ENCODE data around the gene ACO1.

The ACO1 gene

GRCh38 chr9:32422237-32422806 lies 37.9 kb downstream of the ACO1 start:
- TF ChIP-seq, protein P1, sequence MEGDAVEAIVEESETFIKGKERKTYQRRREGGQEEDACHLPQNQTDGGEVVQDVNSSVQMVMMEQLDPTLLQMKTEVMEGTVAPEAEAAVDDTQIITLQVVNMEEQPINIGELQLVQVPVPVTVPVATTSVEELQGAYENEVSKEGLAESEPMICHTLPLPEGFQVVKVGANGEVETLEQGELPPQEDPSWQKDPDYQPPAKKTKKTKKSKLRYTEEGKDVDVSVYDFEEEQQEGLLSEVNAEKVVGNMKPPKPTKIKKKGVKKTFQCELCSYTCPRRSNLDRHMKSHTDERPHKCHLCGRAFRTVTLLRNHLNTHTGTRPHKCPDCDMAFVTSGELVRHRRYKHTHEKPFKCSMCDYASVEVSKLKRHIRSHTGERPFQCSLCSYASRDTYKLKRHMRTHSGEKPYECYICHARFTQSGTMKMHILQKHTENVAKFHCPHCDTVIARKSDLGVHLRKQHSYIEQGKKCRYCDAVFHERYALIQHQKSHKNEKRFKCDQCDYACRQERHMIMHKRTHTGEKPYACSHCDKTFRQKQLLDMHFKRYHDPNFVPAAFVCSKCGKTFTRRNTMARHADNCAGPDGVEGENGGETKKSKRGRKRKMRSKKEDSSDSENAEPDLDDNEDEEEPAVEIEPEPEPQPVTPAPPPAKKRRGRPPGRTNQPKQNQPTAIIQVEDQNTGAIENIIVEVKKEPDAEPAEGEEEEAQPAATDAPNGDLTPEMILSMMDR (IDR thresholded peaks at IDR 0.05; ENCODE audit: extremely low read depth, missing control alignments): no peak
- no peak for DNase-seq (ENCODE audit: low spot score)

DNA sequence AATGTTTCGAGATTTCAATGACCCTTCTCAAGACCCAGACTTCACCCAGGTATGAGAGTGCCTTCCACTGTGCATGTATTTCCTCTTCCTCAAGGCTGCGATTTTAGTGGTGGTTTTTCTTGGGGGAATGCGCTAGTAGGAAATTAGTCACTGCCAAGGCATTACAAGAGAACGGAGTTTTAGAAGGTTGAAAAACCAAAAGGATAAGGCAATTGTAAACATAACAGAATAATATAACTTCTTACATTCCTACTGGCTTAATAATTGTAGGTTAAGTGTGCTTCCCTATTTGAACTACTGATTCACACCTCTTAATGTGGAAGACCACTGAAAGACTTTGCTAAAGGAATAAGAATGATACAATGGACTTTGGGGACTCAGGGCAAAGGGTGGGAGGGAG lies 38.9 kb downstream of the ACO1 start:
- TF ChIP-seq, protein P1 (IDR thresholded peaks at IDR 0.05; ENCODE audit: extremely low read depth, missing control alignments): no peak
- no peak for DNase-seq (ENCODE audit: low spot score)

- DNase-seq (ENCODE audit: low spot score): no peak
These were observed 40.2 kb downstream of the ACO1 start for GRCh38 chr9:32424616-32425015.

DNA sequence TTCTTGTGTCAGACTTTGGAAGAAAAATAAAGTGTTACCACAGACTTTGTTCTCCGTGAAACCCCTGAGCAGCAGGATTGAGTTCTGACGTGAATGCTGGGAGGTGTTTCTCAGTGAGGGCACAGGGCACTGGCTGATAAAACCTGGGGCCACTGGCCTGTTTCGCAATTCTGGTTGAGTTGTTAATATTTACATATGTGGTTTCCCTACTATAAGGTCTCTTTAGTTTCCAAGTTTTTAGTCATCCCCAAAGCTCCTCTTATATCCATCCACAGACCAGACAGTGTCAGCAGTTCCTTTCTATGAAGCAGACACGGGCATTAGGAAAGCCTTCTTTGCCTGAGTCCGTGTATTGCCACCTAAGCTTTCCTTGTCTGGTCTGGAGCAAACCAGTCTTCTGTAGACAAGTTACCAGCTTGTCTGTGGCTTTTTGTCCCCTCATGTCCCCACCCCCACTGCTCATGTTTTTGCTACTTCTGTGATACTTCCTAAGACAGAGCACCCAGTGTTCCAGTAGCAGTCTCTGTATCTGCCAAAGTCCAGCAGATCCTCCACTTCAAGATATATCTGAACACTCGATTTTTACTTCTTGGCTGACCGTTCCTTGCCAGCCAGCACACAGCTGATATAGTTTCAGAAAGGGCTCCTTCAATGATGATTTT lies 42.0 kb downstream of the ACO1 start:
- no peak for DNase-seq (ENCODE audit: low spot score)

More at GRCh38 chr9:32424616-32425015, 40.2 kb downstream of the ACO1 start:
- TF ChIP-seq, protein P1 (IDR thresholded peaks at IDR 0.05; ENCODE audit: extremely low read depth, missing control alignments): no peak

GRCh38 chr9:32427111-32427873 lies 42.8 kb downstream of the ACO1 start:
- TF ChIP-seq, protein P1 (IDR thresholded peaks at IDR 0.05; ENCODE audit: extremely low read depth, missing control alignments): no peak

More for the DNA sequence above, 42.0 kb downstream of the ACO1 start:
- TF ChIP-seq, protein P1 (IDR thresholded peaks at IDR 0.05; ENCODE audit: extremely low read depth, missing control alignments): no peak

DNA sequence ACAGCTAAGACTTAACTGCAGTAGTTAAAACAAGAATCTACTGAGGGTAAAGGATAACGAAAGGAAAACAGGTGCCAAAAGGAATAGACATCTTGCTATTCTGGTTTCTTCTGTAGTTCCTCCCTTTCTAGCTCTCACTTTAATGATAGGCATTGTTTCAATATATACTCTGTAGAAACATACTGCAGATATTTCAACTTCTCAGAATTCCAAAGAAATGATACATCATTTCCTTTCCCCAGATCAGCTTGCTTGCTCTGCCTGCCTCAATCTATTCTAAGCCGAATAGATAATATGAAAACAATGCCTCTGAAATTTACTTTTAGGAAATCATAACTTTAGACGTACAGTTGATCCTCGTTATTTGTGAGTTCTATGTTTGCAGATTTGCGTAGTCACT lies 46.3 kb downstream of the ACO1 start:
- TF ChIP-seq, protein P1 (IDR thresholded peaks at IDR 0.05; ENCODE audit: extremely low read depth, missing control alignments): no peak
- DNase-seq (ENCODE audit: low spot score): no peak

More at GRCh38 chr9:32427111-32427873, 42.8 kb downstream of the ACO1 start:
- no peak for DNase-seq (ENCODE audit: low spot score)

- DNase-seq (ENCODE audit: low spot score): no peak
- TF ChIP-seq, protein P1 (IDR thresholded peaks at IDR 0.05; ENCODE audit: extremely low read depth, missing control alignments): no peak
These were observed 46.8 kb downstream of the ACO1 start for GRCh38 chr9:32431196-32431595.
